ENCODE data around the gene PHLDB1. TPM values are rescaled to one million over a fixed set of nuclear protein-coding genes. Genes with fewer than 3 reads are reported as not detected.
"Not testable (repeated sequence)": the region's sequence is repeated elsewhere in the genome, so short reads cannot be mapped to it uniquely, and the experiment has no call there.

PHLDB1 gene
- total and polyA plus RNA-seq, 7 experiments from 2014 or later: 0.39 to 4.9 (median 2.0) TPM

DNA sequence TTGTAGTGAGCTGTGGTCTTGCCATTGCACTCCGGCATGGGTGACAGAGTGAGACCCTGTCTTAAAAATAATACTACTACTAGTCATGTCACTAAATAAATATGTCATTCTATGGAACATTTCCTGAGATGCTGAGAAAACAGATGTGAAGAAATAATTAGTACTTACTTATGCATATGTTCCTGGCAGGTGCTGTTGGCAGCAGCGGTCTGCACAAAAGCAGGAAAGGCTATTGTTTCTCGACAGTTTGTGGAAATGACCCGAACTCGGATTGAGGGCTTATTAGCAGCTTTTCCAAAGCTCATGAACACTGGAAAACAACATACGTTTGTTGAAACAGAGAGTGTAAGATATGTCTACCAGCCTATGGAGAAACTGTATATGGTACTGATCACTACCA is 26.4 kb upstream of the PHLDB1 start:
- POLR2A ChIA-PET: interaction anchor here (0.6 kb wide), 1 partner anchor 50 kb away, joined by 3 read pairs; the partner anchor contains the start of gene TMEM25

DNA sequence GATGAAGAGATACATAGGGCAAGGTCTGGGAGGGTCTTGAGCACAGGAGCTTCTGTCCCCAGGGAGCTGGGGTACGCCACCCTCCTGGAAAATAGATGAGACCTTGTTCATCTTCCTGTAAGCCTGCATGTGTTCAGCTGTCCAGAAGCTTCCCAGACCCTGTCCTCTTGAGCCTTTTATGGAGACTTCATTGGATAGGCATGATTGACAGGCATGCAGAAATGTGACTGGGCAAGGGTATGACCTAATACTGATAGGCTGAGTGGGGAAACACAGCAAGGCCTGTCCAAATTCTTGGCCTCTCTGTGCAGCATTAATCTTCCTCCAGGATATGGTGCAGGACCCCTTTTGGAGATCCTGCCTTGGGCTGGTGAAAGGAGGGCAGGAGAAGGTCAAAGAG is 19.5 kb upstream of the PHLDB1 start:
- DNase-seq: no peak
- no peak overlapping the region for H3K4me3 Mint-ChIP-seq

More for the DNA sequence above, 26.4 kb upstream of the PHLDB1 start:
- Mint-ChIP-seq H3K36me3 (peaks cover 8 to 33% (median 20%) of the 10 kb centered on the region in 5 donors), H3K9me3 (no peaks in the 10 kb centered on the region), H3K27me3 (no peaks in the 10 kb centered on the region), H3K4me3 (no peak overlapping the region), H3K4me1 (peaks cover 15 to 48% (median 27%) of the 10 kb centered on the region in 7 donors), H3K27ac (peak overlapping the region in 2 of 9 donors; percentile 19 to 38)
- no peak for DNase-seq
- H3K9me3 ChIP-seq (ENCODE audit: control insufficient read depth in 2 of 3, low read length in 3 of 3): no peaks in the 10 kb centered on the region
- no peak overlapping the region for H3K27ac ChIP-seq (ENCODE audit: low read depth, low read length)
- no peak for ATAC-seq
- intact Hi-C loops (cut with micrococcal nuclease): no loop called here
- H3K27me3 ChIP-seq (ENCODE audit: control insufficient read depth in 2 of 2, insufficient read depth in 2 of 2, low read length in 2 of 2): no peaks in the 10 kb centered on the region
- H3K4me3 ChIP-seq (ENCODE audit: low read length): no peak overlapping the region
- CTCF ChIA-PET: no interaction called here
- peaks cover 8 to 57% (median 31%) of the 10 kb centered on the region in 3 experiments for H3K36me3 ChIP-seq (ENCODE audit: control insufficient read depth in 2 of 3, insufficient read depth in 3 of 3, low read length in 3 of 3)
- peaks cover 0 to 2% of the 10 kb centered on the region in 2 donors for H3K4me1 ChIP-seq (ENCODE audit: control insufficient read depth in 2 of 2, insufficient read depth in 2 of 2, low read length in 2 of 2)

DNA sequence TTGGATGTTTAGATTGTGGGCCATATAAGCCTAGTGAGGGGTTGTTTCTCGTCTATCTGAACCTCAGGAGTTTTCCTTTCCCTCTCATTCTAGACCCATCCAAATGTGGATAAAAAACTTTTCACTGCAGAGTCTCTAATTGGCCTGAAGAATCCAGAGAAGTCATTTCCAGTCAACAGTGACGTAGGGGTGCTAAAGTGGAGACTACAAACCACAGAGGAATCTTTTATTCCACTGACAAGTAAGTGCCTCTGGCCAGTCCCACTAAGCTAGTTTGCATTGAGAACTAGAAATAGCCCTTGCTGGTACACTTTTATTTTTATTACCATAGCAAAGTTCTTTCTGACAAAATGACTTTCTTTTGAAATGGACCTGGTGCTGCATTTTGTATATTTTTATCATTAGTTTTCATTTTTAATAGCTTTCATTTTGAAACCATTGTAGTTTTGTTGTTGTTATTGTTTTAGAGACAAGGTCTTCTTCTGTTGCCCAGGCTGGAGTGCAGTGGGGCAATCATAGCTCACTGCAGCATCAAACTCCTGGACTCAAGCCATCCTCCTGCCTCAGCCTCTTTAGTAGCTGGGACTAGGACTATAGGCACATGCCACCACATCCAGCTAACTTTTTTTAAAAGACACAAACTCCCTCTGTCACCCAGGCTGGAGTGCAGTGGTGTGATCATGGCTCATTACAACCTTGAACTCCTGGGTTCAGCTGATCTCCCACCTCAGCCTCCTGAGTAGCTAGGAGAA is 14.6 kb upstream of the PHLDB1 start:
- POLR2A ChIA-PET: interaction anchor here (1.0 kb wide), 2 partner anchors 12 to 21 kb away, joined by 3 read pairs; partner anchors contain the start of gene ARCN1
- ATAC-seq: no peak
- peaks cover 5 to 22% (median 16%) of the 10 kb centered on the region in 7 donors for H3K4me1 Mint-ChIP-seq
- CTCF ChIA-PET: interaction anchor here (0.7 to 1.7 kb wide), 5 partner anchors 10 to 347 kb away, joined by 3 to 6 read pairs (median 3); no protein-coding TSS in a partner anchor
- H3K36me3 ChIP-seq (ENCODE audit: control insufficient read depth in 2 of 3, insufficient read depth in 3 of 3, low read length in 3 of 3): peaks cover 15 to 78% (median 23%) of the 10 kb centered on the region in 3 experiments
- H3K27ac ChIP-seq (ENCODE audit: low read depth, low read length): no peak overlapping the region
- no peaks in the 10 kb centered on the region for H3K27me3 ChIP-seq (ENCODE audit: control insufficient read depth in 2 of 2, insufficient read depth in 2 of 2, low read length in 2 of 2)
- H3K4me3 Mint-ChIP-seq: no peak overlapping the region
- no peaks in the 10 kb centered on the region for H3K9me3 Mint-ChIP-seq
- intact Hi-C loops (cut with micrococcal nuclease): no loop called here
- peaks cover 7 to 36% (median 16%) of the 10 kb centered on the region in 5 donors for H3K36me3 Mint-ChIP-seq
- peaks cover 0 to 10% of the 10 kb centered on the region in 2 donors for H3K4me1 ChIP-seq (ENCODE audit: control insufficient read depth in 2 of 2, insufficient read depth in 2 of 2, low read length in 2 of 2)
- peak overlapping the region in 1 of 9 donors; percentile 25 for H3K27ac Mint-ChIP-seq
- no peaks in the 10 kb centered on the region for H3K27me3 Mint-ChIP-seq
- no peaks in the 10 kb centered on the region for H3K9me3 ChIP-seq (ENCODE audit: control insufficient read depth in 2 of 3, low read length in 3 of 3)
- no peak overlapping the region for H3K4me3 ChIP-seq (ENCODE audit: low read length)
- no peak for DNase-seq

More for the DNA sequence above, 19.5 kb upstream of the PHLDB1 start:
- Histone ChIP-seq H3K4me3 (ENCODE audit: low read length) (no peak overlapping the region), H3K9me3 (ENCODE audit: control insufficient read depth in 2 of 3, low read length in 3 of 3) (no peaks in the 10 kb centered on the region), H3K36me3 (ENCODE audit: control insufficient read depth in 2 of 3, insufficient read depth in 3 of 3, low read length in 3 of 3) (peaks cover 28 to 89% (median 38%) of the 10 kb centered on the region in 3 experiments), H3K27ac (ENCODE audit: low read depth, low read length) (no peak overlapping the region), H3K4me1 (ENCODE audit: control insufficient read depth in 2 of 2, insufficient read depth in 2 of 2, low read length in 2 of 2) (no peaks in the 10 kb centered on the region), H3K27me3 (ENCODE audit: control insufficient read depth in 2 of 2, insufficient read depth in 2 of 2, low read length in 2 of 2) (no peaks in the 10 kb centered on the region)
- H3K27me3 Mint-ChIP-seq: no peaks in the 10 kb centered on the region
- ChIA-PET CTCF (no interaction called here), POLR2A (no interaction called here)
- H3K9me3 Mint-ChIP-seq: no peaks in the 10 kb centered on the region
- peaks cover 0 to 8% (median 0%) of the 10 kb centered on the region in 7 donors for H3K4me1 Mint-ChIP-seq
- intact Hi-C loops (cut with micrococcal nuclease): no loop called here
- peaks cover 9 to 47% (median 21%) of the 10 kb centered on the region in 5 donors for H3K36me3 Mint-ChIP-seq
- ATAC-seq: no peak
- peak overlapping the region in 4 of 9 donors; percentile 15 to 67 (median 38) for H3K27ac Mint-ChIP-seq

DNA sequence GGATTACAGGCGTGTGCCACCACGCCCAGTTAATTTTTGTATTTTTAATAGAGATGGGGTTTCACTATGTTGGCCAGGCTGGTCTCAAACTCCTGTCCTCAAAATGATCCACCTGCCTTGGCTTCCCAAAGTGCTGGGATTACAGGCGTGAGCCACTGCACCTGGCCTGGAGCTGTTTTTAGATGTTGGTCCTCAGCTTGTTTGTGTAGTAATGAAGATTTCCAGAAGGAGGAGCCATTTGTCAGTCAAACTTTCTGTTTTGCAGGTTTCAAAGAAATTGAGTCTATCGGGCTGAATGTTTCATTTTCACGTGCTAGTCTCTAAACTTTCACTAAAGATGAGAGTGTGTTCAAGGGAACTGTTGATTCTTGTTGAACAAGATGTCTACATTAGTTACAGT is 12.4 kb upstream of the PHLDB1 start:
- peak overlapping the region in 1 of 10 donors; percentile 8 for H3K4me3 Mint-ChIP-seq
- intact Hi-C loops (cut with micrococcal nuclease): loop anchor here (1.0 kb wide), 3 partner anchors 16 to 361 kb away; partner anchors contain the start of gene UPK2 (in 2 of the 2)
- peak overlapping the region; percentile 13 to 89 (median 51) for H3K27ac Mint-ChIP-seq
- DNase-seq (peak in 7 of 9 donors; percentile 58 to 79 (median 69)), ATAC-seq (peak; percentile 74)
- peaks cover 7 to 31% (median 21%) of the 10 kb centered on the region in 5 donors for H3K36me3 Mint-ChIP-seq
- POLR2A ChIA-PET: interaction anchor here (1.1 to 1.8 kb wide), 3 partner anchors 9 to 17 kb away, joined by 3 to 7 read pairs (median 4); no protein-coding TSS in a partner anchor
- H3K9me3 ChIP-seq (ENCODE audit: control insufficient read depth in 2 of 3, low read length in 3 of 3); H3K27me3 ChIP-seq (ENCODE audit: control insufficient read depth in 2 of 2, insufficient read depth in 2 of 2, low read length in 2 of 2); H3K27me3 Mint-ChIP-seq; H3K4me3 ChIP-seq (ENCODE audit: low read length); H3K9me3 Mint-ChIP-seq: not testable (repeated sequence)
- CTCF ChIA-PET: interaction anchor here (0.5 to 2.2 kb wide), 8 partner anchors 11 to 373 kb away, joined by 3 to 19 read pairs (median 4); partner anchors contain the start of gene PHLDB1
- peaks cover 5 to 22% (median 16%) of the 10 kb centered on the region in 7 donors for H3K4me1 Mint-ChIP-seq
- Histone ChIP-seq H3K27ac (ENCODE audit: low read depth, low read length) (peak overlapping the region; percentile 59), H3K36me3 (ENCODE audit: control insufficient read depth in 2 of 3, insufficient read depth in 3 of 3, low read length in 3 of 3) (peaks cover 19 to 83% (median 27%) of the 10 kb centered on the region in 3 experiments), H3K4me1 (ENCODE audit: control insufficient read depth in 2 of 2, insufficient read depth in 2 of 2, low read length in 2 of 2) (peaks cover 0 to 10% of the 10 kb centered on the region in 2 donors)

DNA sequence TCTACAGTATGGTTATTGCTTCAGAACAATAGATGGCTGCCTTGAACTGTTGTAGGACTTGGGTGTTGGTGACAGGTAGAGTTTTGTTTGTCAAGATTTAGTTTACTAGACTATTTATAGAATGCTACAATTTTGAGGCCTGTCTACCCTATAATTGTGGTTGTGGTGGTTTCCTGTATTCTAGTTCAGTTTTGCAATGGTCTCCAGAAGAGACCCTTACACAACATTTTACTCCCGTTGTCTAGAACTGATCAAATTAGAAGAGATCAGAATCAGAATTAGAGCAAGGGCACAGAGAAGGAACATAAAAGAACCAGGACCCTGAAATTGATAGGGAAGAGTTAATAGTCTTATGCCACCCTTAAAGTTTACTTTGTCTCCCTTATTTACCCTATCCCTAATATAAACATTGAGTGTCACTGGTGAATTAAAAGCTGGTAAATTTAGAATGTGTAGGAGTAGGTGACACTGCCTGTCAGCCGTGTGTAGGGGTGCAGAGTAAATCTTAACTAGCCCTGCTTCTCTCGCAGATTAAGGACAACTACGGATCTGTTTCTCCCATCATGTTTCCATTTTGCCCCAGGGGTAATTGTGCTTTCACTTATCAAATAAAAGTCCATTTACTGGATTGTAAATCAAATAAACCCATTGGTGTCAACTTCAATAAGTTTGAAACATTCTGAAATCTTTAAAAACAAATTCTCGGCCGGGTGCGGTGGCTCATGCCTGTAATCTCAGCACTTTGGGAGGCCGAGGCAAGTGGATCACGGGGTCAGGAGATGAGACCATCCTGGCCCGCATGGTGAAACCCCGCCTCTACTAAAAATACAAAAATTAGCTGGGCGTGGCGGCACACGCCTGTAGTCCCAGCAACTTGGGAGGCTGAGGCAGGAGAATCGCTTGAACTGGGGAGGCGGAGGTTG is 10.9 kb upstream of the PHLDB1 start:
- ChIA-PET POLR2A (no interaction called here), CTCF (no interaction called here)
- H3K4me3 ChIP-seq (ENCODE audit: low read length): no peak overlapping the region
- Mint-ChIP-seq H3K9me3 (no peaks in the 10 kb centered on the region), H3K27me3 (no peaks in the 10 kb centered on the region), H3K36me3 (peaks cover 7 to 34% (median 19%) of the 10 kb centered on the region in 5 donors), H3K4me1 (peaks cover 5 to 22% (median 16%) of the 10 kb centered on the region in 7 donors), H3K4me3 (no peak overlapping the region), H3K27ac (peak overlapping the region in 7 of 9 donors; percentile 28 to 76 (median 56))
- H3K9me3 ChIP-seq (ENCODE audit: control insufficient read depth in 2 of 3, low read length in 3 of 3): no peaks in the 10 kb centered on the region
- peaks cover 0 to 10% of the 10 kb centered on the region in 2 donors for H3K4me1 ChIP-seq (ENCODE audit: control insufficient read depth in 2 of 2, insufficient read depth in 2 of 2, low read length in 2 of 2)
- H3K27ac ChIP-seq (ENCODE audit: low read depth, low read length): peak overlapping the region; percentile 51
- no peak for DNase-seq
- intact Hi-C loops (cut with micrococcal nuclease): no loop called here
- peaks cover 17 to 78% (median 22%) of the 10 kb centered on the region in 3 experiments for H3K36me3 ChIP-seq (ENCODE audit: control insufficient read depth in 2 of 3, insufficient read depth in 3 of 3, low read length in 3 of 3)
- no peak for ATAC-seq
- no peaks in the 10 kb centered on the region for H3K27me3 ChIP-seq (ENCODE audit: control insufficient read depth in 2 of 2, insufficient read depth in 2 of 2, low read length in 2 of 2)

DNA sequence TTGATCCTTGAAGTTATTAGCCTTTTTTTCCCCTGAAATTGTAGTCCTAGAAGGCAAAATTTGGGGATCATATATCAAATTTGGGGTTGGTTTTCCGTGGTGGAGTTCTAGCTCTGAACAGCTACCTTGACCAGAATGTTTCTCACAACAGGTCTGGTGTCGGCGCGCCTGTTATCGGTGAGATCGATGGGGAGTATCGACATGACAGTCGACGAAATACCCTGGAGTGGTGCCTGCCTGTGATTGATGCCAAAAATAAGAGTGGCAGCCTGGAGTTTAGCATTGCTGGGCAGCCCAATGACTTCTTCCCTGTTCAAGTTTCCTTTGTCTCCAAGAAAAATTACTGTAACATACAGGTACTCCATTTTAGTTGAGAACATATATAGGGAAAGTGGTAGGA is 9.9 kb upstream of the PHLDB1 start:
- no peaks in the 10 kb centered on the region for H3K27me3 ChIP-seq (ENCODE audit: control insufficient read depth in 2 of 2, insufficient read depth in 2 of 2, low read length in 2 of 2)
- POLR2A ChIA-PET: interaction anchor here (0.9 kb wide), 1 partner anchor 59 kb away, joined by 3 read pairs; no protein-coding TSS in a partner anchor
- H3K27ac Mint-ChIP-seq: peak overlapping the region in 6 of 9 donors; percentile 4 to 72 (median 33)

More for the DNA sequence above, 9.9 kb upstream of the PHLDB1 start:
- Histone ChIP-seq H3K4me1 (ENCODE audit: control insufficient read depth in 2 of 2, insufficient read depth in 2 of 2, low read length in 2 of 2) (peaks cover 0 to 10% of the 10 kb centered on the region in 2 donors), H3K27ac (ENCODE audit: low read depth, low read length) (no peak overlapping the region), H3K36me3 (ENCODE audit: control insufficient read depth in 2 of 3, insufficient read depth in 3 of 3, low read length in 3 of 3) (peaks cover 15 to 78% (median 25%) of the 10 kb centered on the region in 3 experiments), H3K9me3 (ENCODE audit: control insufficient read depth in 2 of 3, low read length in 3 of 3) (no peaks in the 10 kb centered on the region), H3K4me3 (ENCODE audit: low read length) (no peak overlapping the region)
- DNase-seq (no peak), ATAC-seq (no peak)
- Mint-ChIP-seq H3K4me3 (no peak overlapping the region), H3K36me3 (peaks cover 13 to 42% (median 28%) of the 10 kb centered on the region in 5 donors), H3K9me3 (no peaks in the 10 kb centered on the region), H3K27me3 (no peaks in the 10 kb centered on the region), H3K4me1 (peaks cover 5 to 22% (median 16%) of the 10 kb centered on the region in 7 donors)
- CTCF ChIA-PET: interaction anchor here (0.6 to 1.4 kb wide), 2 partner anchors 10 to 11 kb away, joined by 4 to 6 read pairs; no protein-coding TSS in a partner anchor
- intact Hi-C loops (cut with micrococcal nuclease): no loop called here

All from naive thymus-derived CD4-positive, alpha-beta T cell (primary cell).